ENCODE measurements around the gene LIMCH1.

DNA sequence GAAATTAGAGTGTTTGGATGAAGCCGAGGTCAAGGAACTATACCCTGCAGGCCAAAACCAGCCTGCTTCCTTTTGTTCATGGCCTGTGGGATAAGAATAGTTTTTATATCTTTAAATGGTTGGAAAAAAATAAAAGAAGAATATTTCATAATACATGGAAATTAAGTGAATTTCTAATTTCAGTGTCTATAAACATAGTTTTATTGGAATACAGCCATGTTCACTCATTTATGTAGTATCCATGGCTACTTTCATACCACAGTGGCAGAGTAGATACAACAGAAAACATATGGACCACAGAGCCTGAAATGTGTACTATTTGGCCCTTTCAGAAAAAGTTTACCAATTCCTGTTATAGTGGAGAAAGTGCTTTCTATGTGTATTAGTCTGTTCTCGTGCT is 13.6 kb downstream of the LIMCH1 start:
- TF ChIP-seq, protein P1, sequence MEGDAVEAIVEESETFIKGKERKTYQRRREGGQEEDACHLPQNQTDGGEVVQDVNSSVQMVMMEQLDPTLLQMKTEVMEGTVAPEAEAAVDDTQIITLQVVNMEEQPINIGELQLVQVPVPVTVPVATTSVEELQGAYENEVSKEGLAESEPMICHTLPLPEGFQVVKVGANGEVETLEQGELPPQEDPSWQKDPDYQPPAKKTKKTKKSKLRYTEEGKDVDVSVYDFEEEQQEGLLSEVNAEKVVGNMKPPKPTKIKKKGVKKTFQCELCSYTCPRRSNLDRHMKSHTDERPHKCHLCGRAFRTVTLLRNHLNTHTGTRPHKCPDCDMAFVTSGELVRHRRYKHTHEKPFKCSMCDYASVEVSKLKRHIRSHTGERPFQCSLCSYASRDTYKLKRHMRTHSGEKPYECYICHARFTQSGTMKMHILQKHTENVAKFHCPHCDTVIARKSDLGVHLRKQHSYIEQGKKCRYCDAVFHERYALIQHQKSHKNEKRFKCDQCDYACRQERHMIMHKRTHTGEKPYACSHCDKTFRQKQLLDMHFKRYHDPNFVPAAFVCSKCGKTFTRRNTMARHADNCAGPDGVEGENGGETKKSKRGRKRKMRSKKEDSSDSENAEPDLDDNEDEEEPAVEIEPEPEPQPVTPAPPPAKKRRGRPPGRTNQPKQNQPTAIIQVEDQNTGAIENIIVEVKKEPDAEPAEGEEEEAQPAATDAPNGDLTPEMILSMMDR (IDR thresholded peaks at IDR 0.05) = no peak
- TF ChIP-seq POLR2AphosphoS5 (IDR thresholded peaks at IDR 0.05) = no peak
